Peyer's patch (tissue), 4 donors: Measurements from ENCODE around the gene LYSMD1.

Source experiments
- POLR2A ChIP-seq, 2 donors: fragments of 450-650 bp; IDR thresholded peaks; one replicate each; pipeline ENCODE4 v1.5.1; 2017; ENCODE audit warnings: antibody characterized with exemption in 2 of 2, mild to moderate bottlenecking in 2 of 2, moderate library complexity in 2 of 2
- TF ChIP-seq, protein P1 (sequence below), 6 experiments: fragments of 450-650 bp in 4 of 6; fragments of 200-600 bp in 2 of 6; sonication (generic) in 1 of 6; IDR thresholded peaks; one replicate each; pipeline ENCODE4 v1.5.1; 2017 to 2019; ENCODE audit warnings: antibody characterized with exemption in 6 of 6, mild to moderate bottlenecking in 3 of 6, moderate library complexity in 1 of 6

DNA sequence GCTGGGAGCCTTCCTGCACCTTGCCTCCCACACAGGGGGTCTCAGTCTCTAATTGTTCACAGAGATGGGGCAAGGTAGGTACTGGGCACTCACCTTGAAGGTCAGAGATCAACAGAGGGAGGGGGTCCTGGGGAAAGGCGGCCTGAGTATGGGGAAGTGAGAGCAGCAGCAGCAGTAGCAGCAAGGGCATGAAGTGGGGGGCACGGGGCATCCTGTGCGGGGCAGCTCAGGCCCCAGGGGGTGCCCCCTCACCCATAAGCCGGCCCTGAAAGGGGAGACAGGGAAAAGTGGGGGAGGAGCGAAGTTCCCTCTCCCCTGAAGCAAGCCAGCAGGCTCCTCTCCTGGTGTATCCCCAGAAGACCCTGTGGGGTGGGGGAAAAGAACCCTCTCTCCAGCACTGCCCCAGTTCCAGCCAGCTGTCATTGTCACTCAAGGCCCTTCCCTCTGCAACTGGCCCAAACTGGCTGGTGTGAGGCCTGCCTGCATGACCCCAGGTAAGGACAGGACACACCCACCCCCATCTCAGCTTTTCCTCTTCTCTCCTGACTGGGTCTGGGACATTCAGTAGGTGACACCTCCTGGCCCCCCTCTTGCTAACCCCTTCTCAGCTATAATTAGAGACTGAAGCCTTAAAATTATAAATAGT is 23.2 kb downstream of the LYSMD1 start:
- TF ChIP-seq, protein P1, sequence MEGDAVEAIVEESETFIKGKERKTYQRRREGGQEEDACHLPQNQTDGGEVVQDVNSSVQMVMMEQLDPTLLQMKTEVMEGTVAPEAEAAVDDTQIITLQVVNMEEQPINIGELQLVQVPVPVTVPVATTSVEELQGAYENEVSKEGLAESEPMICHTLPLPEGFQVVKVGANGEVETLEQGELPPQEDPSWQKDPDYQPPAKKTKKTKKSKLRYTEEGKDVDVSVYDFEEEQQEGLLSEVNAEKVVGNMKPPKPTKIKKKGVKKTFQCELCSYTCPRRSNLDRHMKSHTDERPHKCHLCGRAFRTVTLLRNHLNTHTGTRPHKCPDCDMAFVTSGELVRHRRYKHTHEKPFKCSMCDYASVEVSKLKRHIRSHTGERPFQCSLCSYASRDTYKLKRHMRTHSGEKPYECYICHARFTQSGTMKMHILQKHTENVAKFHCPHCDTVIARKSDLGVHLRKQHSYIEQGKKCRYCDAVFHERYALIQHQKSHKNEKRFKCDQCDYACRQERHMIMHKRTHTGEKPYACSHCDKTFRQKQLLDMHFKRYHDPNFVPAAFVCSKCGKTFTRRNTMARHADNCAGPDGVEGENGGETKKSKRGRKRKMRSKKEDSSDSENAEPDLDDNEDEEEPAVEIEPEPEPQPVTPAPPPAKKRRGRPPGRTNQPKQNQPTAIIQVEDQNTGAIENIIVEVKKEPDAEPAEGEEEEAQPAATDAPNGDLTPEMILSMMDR (IDR thresholded peaks at IDR 0.05) = no peak
- TF ChIP-seq POLR2A (IDR thresholded peaks at IDR 0.05) = no peak
